ENCODE data around the gene TRABD2A.
"Not testable (repeated sequence)": the region's sequence is repeated elsewhere in the genome, so short reads cannot be mapped to it uniquely, and the experiment has no call there.

TRABD2A gene

DNA sequence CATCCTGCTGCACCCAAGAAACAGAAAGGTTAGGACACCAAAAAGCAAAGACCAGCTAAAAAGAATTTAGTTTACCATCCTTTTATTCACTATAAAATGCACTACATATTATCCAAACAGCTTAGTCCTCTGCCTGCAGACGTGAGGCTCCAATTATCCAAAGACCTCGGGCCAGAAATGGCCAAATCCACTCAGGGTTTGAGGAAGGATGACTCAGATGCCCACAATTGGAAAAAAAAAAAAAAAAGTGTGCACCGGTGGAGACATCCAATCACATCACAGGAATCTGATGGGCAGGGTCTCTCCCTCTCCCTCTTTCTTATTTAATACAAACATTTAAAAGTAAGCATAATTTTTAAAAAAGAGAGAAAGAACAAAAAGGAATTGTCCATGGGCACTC is 65.7 kb downstream of the TRABD2A start:
- DNase-seq, result no peak

DNA sequence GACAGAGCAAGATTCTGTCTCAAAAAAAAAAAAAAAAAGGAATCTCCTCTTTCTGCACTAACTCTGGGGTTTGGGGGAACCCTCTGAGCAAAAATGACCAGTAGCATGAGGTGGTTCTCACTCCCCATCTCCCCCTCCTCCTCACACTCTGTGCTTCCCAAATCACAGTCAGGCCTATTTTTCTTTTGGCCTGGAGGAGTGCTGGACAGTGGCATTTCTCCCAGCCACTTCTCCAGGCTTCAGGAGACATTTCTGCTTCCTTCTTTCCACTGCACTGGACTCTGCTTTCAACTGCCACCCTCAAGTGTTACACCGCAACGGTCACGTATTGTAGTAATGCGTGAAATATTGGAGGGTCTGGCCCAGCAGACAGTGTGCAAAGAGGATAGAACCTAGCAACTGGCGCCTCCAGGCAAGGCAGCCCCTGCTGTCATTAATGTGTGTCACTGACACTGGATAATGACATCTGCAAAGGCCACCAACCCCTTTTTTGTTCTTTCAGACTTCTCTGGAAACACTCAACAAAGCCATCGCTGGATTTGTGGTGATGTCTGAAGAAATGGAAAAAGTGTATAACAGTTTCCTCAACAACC is 68.9 kb downstream of the TRABD2A start:
- no peak for DNase-seq

DNA sequence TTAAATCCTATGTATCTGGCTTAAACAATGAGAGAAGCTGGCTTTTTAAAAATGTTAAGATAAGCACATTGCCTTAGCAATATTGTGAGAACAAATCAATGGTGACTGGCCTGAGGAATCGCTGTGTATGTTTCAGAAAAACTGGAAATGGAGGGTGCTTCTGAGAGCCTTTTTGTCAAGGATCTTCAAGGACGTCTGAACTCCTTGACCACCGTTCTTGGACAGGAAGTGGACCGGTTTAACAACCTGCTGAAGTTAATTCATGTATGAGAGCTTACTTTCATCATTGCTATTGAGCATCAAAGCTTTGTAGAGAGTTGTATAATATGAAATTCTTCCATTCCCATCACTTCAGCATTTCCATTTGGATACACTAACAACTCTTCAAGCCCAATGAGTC is 72.6 kb downstream of the TRABD2A start:
- DNase-seq, result no peak

DNA sequence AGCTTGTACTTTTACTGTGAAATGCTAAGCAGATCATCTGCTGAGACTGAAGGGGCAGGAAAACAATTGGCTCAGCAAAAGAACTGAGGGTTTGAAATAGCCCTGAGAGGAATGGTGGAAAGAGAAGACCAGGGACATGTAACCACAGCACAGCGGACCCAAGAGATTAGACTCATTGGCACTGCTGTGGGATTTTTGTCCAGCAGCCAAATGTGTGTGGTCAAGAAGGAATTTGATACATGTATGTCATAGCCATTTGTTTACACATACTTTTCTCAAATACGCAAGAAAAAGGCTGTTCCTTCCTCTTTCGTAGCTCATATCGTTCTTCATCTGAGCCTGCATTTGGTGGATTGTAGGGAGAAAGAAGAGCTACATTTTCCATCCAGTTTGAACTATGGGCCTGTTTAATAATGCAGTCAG is 73.8 kb downstream of the TRABD2A start:
- no peak for DNase-seq

DNA sequence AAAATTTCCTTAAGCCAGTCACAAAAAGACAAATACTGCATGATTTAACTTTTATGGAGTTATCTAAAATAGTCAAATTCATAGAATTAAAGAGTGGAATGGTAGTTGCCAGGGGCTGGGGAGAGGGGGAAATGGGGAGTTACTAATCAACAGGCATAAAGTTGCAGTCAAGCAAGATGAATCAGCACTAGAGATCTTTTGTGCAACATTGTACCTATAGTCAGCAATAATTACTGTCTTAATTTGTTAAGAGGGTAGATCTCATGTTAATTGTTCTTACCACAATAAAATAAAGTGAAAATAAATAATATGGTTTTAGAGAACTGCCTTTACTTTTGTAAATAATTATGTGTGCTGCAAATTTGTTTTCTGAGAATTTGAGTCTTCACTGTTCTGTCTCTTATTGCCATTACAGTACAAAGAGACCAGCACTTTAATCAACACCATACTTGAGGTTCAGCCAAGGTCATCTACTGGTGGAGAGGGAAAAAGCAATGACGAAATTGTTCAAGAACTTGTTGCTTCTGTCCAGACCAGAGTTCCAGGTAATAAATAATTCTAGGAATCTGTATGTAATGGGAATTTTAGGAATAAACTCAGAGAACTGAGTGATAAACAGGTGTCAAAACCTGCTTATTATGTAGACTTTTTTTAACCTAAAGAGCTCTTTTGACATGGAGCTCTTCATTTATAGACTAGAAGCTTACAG is 75.5 kb downstream of the TRABD2A start:
- DNase-seq, result no peak

DNA sequence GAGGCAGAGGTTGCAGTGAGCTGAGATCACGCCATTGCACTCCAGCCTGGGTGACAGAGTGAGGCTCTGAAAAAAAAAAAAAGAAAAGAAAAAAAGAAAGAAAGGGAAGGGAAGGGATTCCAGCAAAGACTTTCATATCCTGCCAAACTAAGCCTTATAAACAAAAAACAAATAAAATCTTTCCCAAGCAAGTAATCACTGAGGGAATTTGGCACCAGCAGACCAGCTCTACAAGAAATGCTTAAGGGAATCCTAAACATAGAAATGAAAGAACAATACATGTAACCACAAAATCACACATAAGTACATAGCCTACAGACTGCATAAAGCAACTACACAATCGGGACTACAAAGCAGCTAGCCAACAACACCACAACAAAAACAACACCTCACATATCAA is 79.1 kb downstream of the TRABD2A start:
- DNase-seq, result no peak

DNA sequence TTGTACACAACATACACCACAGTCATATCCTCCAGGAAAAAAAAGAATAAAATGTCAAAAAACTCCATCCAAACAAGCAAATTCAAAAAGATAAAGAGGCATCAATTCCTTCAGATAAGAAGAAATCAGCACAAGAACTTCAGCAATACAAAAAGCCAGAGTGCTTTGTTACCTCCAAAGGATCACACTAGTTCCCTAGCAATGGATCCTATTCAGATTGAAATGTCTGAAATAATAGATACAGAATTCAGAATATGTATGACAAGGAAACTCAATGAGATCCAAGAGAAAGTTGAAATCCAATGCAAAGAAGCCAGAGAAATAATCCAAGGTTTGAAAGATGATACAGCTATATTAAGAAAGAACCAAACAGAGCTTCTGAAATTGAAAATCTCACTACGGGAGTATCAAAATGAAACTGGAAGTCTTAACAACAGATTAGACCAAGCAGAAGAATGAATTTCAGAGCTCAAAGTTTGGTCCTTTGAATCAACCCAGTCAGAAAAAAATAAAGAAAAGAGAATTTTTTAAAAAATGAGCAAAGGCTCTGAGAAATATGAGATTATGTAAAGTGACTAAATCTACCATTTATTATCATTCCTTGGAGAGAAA is 80.6 kb downstream of the TRABD2A start:
- no peak for DNase-seq

DNA sequence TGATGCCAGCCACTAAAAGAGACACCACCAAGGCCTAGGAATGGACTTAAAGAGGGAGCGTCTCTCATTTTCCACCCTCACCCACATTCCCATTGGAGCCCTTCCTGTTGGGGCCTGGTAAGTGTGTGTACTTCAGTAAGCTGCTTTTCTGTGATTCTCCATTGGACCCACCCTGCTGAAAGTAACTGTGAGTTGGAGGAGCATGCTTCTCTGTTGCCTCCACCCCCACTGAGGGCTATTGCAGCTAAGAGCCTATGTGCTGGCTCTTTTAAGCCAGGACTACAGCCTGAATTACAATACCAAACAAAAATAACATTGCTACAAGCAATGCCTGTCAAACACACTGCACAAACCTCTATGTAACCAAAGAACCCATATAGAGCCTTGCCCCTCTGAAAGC is 81.1 kb downstream of the TRABD2A start:
- no peak for DNase-seq

DNA sequence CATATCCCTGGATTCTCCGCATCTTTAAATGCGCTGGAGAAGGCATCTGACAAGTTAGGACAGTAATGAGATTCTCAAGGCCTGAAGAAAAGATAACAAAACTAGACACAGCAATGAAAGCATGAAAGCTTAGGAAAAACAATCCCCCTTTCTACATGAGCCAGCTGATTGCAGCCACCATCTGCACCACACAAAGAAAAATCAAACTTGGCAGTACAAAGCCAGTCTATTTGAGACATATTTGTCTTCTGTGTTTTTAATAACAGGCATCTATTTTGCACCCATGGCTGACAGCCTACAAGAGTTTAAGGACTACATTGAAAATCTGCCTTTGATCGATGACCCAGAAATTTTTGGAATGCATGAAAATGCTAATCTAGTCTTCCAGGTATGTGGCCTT is 83.6 kb downstream of the TRABD2A start:
- no peak for DNase-seq

DNA sequence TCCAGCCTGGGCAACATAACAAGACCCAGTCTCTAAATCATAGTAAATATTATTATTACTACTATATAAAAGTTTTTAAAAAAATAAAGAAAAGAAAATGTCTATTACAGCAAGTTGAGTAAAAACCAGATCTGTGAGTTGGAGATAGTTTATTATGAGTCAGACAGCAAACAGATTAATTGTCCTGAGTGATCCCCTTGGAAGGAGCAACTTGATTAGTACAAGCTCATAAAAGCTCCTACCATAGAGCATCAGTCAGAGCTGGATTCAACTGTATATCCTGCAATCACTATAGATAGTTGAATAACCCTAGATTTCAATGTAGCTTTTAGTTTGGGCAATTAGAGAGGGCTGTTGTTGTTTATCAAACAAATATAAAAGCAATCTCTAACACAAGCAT is 84.1 kb downstream of the TRABD2A start:
- no peak for DNase-seq

DNA sequence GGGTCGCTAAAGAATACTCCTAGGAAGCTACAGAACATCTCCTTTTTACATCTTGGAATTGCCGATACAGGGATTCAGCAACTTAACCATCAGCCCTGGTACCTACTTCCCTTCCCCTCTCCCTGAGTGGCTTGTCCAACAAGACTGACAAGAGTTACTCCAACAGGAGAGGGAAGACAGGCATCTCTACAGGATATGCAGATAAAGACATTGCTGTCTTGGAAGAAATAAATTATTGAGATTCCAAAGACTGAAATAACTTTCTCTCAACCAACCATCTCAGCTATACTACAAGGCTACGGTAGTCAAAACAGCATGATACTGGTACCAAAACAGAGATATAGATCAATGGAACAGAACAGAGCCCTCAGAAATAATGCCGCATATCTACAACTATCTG is 87.2 kb downstream of the TRABD2A start:
- no peak for DNase-seq

DNA sequence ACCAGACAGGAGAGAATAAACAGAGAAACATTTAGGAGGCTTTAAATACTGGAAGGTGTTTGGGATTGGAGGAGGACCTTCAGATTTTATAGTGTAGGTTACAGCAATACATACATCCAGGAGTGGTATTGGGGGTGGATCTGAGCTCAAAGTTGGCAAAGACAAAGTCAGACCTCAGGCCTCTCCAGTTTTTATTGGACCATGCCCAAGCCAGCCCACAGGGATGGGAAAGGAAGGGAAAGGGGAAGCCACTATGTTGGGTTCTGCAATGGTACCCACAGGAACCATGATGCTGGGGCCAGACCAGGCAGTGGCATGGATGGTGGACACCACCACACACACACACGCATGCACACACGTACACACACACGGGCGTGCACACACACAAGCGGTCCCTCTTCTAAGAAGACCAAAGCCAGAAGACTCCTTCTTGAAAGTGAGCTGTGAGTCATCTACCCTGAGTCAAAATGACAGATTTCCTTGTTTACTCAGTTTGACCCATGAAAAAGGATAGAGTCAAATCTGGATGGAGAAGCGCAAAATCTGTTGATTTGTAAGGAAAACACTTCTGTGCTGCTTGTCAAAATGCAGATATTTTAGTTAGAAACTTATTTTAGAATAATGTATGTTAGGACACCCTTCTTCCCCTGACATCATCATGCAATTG is 87.9 kb downstream of the TRABD2A start:
- DNase-seq, result no peak

DNA sequence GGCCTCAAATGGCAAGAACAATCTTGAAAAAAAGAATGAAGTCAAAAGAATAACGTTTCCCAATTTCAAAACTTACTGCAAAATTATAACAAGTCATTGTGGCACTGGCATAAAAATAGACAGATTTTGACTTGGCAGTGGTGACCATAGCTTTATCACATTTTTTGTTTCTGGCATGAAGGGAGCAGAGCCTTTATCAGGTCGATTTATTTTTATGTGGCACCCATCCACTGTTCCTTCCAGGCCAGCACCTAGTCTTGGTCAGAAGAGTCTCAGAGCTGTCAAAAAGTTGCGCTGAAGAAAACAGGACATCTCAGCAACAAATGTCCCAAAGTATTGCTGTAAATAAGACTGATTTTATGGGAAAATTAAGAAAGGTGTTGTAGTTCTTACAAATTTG is 92.4 kb downstream of the TRABD2A start:
- DNase-seq, result no peak

DNA sequence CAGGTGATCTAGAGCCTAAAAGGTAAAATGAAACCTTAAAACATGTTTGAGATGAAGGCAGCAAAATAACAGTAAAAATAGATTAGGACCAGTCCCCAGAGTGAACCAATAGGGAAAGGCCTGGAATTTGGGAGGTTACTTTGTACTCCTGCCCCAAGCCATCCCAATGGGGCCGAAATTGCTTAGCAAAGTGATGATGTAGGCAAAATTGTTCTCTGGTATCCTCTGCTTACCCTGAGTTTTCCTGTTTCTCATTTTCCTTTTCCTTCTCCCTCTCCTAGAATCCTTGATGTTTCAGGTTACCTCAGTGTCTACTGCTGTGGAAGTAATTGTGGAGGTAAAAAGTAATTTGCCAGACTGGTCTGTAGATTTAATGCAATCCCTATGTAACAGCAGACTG is 92.9 kb downstream of the TRABD2A start:
- no peak for DNase-seq

DNA sequence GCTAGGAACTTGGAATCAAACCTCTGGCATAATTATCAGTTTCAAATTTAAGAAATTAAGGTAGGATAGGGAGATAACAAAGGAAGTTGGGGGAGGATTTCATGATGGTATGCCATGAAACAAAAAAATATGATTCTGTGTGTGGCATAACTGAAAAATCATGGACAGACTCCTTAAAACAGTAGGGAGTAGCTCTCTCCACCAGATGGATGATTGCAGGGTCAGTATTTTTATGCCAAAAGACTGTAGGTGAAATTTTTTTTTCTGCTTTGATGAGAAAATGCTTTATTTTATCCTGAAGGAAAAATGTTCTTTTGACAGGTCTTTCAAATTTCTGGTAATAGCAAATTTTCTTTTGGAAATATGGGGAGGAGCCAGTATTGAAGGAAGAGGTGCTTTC is 94.3 kb downstream of the TRABD2A start:
- DNase-seq, result no peak

DNA sequence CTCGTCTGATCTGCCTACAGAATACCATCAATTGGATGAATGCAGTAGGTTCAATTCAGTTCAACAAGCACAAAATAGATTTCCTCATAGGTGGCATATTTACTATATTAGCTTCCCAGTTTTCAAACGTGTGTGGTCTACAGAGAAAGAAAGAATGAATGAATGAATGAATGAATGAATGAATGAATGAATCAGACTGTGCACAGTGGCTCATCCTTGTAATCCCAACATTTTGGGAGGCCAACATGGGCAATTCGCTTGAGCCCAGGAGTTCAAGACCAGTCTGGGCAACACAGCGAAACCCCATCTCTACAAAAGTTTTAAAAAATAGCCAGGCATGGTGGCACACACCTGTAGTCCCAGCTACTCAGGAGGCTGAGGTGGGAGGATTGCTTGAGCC is 94.9 kb downstream of the TRABD2A start:
- no peak for DNase-seq

DNA sequence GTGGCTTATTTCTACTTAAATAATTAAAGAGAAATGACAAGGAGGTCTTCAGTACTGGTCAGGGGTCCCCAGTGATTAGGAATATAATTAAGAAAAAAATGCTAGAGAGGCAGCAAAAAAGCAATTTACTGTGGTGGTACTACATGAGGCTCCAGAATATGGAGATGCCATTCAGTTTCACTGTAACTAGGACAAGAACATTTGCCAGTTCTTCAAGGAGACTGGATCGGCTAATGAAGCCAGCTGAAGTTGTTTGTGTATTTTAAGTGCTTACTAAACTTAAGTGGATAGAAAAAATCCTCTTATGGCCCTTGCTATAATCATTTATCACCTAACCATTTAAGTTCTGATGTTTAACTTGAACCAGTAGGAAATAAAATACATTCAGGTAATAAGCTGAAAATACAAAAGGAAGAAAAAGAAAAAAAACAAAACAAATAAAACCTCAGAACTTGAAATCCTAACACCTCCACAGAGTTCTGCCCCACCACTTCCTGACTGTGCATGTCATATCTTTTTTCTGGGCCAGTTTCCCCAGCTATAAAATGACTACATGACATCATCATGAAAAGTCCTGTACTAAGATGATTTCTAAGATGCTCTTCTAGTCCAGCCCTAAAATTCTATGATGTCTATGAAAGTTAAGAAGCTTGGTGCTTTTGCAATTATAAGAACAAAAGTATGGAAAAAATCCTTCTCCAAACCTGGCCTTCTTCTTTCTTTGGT is 98.0 kb downstream of the TRABD2A start:
- DNase-seq, result no peak

DNA sequence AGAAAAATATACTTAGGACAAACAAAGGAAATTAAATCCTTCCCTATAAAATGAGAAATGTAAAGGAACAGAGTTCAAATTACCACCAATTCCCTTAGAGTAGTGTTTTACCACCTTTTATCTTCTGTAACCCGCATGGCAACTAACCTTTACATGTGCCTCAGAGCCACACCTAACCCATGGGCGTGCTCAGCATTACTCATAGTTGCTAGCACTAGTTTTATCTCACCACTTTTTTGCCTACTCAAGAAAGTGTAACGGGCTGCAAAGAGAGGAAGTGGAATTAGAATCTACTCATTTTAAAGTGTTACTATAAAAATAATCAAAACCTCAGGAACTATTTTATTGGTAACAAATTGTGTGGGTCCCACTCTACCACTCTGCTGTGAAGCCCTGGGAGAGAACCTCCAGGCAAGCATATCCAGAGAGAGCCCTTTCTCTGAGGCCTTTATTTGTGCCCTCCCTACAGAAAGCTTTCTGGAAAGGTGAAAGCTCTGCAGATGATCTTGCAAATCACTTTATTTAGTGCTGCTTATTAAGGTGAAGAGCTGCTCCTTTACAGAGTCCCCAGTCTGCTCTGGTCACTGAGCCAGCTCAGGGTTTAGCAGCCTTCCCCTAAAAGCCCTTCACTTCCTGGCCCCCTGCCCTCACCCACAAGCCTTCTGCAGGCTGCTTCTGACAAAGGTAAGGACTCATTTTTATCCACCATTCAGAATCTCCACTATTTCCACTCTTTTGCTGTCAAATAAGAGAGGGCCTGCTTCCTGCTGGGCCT is 98.8 kb downstream of the TRABD2A start:
- no peak for DNase-seq

DNA sequence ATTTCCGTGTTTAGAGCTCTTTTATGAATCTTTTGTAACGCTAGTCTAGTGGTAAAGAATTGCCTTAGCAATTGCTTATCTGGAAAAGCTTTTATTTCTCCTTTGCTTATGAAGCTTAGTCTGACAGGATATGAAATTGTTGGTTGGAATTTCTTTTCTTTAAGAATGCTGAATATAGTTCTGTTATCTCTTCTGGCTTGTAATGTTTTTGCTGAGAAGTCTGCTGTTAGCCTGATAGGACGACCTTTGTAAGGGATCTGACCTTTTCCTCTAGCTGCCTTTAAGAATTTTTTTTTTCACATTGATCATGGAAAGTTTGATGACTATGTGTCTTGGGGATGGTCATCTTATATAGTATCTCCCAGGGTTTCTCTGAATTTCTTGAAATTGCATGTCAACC is 101.1 kb downstream of the TRABD2A start:
- no peak for DNase-seq

DNA sequence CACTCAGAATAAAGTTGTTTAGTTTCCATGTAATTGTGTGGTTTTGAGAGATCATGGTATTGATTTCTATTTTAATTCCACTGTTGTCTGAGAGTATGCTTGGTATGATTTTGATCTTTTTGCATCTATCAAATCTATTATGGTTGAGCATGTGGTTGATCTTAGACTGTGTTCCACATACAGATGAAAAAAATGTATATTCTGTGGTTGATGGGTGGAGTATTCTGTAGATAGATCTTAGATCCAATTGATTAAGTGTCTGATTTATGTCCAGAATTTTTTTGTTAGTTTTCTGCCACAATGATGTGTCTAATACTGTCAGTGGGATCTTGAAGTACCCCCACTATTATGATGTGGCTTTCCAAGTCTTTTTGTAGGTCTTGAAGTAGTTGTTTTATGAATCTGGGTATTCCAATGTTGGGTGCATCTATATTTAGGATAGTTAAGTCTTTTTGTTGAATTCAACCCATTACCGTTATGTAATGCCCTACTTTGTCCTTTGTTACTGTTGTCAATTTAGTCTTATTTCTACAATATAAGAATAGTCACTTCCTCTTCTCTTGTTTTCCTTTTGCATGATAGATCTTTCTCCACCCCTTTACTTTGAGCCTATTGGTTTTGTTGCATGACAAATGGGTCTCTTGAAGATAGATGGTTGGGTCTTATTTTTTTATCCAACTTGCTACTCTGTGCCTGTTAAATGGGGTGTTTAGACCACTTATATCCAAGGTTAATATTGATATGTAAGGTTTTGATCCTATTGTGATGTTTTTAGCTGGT is 101.8 kb downstream of the TRABD2A start:
- no peak for DNase-seq

DNA sequence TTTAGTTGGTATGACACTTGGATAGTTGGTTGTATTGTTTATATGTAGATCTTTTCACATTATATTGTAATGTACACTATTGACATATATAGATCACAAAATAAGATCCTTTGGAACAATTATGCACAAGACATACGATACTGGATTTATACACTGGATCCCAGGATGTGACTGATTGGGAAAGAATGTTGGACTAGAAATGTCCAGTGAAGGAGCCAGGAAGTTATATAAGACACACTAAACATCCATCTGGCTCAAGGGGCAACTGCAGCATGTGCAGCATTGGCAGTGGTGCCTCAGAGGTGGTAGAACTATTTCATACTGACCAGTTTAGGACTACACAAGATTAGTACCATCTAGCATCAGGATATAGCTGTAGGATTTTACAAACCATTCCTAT is 104.9 kb downstream of the TRABD2A start:
- DNase-seq, result no peak

DNA sequence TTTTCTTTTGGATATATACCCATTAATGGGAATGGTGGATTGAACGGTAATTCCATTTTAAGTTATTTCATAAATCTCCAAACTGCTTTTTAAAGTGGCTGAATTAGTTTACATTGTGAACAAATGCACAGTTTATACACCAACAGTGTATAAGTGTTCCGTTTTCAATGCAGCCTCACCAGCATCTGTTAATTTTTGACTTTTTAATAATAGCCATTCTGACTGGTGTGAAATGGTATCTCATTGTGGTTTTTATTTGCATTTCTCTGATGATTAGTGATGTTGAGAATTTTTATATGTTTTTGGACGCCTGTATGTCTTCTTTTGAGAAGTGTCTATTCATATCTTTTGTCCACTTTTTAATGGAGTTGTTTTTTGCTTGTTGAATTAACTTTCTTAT is 107.3 kb downstream of the TRABD2A start:
- DNase-seq, result not testable (repeated sequence)
